Rectal smooth muscle tissue (tissue), 1 donor: ENCODE results near the gene SP140L.
"Not testable (repeated sequence)": the region's sequence is repeated elsewhere in the genome, so short reads cannot be mapped to it uniquely, and the experiment has no call there.

Experiments used
- H3K27ac ChIP-seq: one replicate; pipeline ENCODE4 v1.7.0; 2013; ENCODE audit warnings: low read depth, low read length, inconsistent platforms
- H3K27me3 ChIP-seq: one replicate; pipeline ENCODE4 v1.7.0; 2013; ENCODE audit warnings: low read length; ENCODE audit not compliant: control insufficient read depth, insufficient read depth
- H3K36me3 ChIP-seq: one replicate; pipeline ENCODE4 v1.7.0; 2013; ENCODE audit warnings: low read length; ENCODE audit not compliant: control insufficient read depth, insufficient read depth
- H3K4me1 ChIP-seq: one replicate; pipeline ENCODE4 v1.7.0; 2013; ENCODE audit warnings: low read length; ENCODE audit not compliant: control insufficient read depth, insufficient read depth
- H3K4me3 ChIP-seq: one replicate; pipeline ENCODE4 v1.7.0; 2013; ENCODE audit warnings: low read length
- H3K9ac ChIP-seq: one replicate; pipeline ENCODE4 v1.7.0; 2013; ENCODE audit warnings: low read length

SP140L gene

GRCh38 chr2:230356084-230356483 is 29.1 kb downstream of the SP140L start:
- Histone ChIP-seq H3K4me1 (no peaks in the 10 kb centered on the region), H3K27me3 (no peaks in the 10 kb centered on the region), H3K36me3 (peaks cover 9% of the 10 kb centered on the region), H3K27ac (no peak overlapping the region), H3K4me3 (no peak overlapping the region), H3K9ac (no peak overlapping the region)

DNA sequence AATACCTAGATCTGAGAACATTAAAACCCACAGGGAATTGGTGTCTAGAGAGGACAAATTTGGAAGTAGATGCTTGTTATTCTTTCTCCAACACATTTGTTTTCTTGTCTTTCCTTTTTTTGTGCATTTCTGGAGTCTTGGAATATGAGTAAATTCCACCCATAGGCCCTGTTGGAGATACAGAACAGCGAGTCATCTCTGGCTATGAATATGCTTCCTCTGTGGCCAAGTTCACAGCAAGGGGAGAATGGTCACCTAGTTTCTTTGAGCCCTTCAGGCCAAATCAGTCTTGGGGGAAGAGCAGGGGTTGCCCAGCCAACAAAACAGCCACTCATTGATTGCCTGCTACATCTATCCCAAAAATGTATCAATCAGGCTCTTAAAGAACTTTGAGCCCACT is 31.3 kb downstream of the SP140L start:
- Histone ChIP-seq H3K27ac (no peak overlapping the region), H3K36me3 (peaks cover 9% of the 10 kb centered on the region), H3K27me3 (no peaks in the 10 kb centered on the region), H3K9ac (no peak overlapping the region), H3K4me1 (no peaks in the 10 kb centered on the region), H3K4me3 (no peak overlapping the region)

DNA sequence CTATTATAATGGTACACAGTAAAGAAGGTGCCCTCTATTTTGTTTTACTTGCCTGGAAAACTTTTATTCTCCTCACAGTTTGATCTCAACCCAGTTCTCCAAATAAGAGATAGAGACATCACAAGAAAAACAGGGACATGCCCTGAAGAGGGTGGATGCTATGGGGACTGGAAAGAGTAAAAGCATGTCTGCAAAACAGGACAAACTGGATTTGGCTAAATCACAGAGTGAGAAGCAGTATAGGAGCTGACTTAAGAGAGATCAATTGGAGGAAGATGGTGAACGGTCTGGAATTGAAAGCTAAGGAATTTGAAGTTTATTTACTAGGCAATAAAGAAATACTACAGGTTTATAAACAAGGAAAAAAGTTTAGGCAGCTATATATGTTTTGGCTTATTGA is 33.0 kb downstream of the SP140L start:
- Histone ChIP-seq H3K9ac (no peak overlapping the region), H3K4me1 (no peaks in the 10 kb centered on the region), H3K27ac (no peak overlapping the region), H3K36me3 (peaks cover 9% of the 10 kb centered on the region), H3K4me3 (no peak overlapping the region), H3K27me3 (no peaks in the 10 kb centered on the region)

GRCh38 chr2:230362030-230362691 is 35.2 kb downstream of the SP140L start:
- Histone ChIP-seq H3K4me3 (no peak overlapping the region), H3K4me1 (no peaks in the 10 kb centered on the region), H3K9ac (no peak overlapping the region), H3K27me3 (no peaks in the 10 kb centered on the region), H3K36me3 (peaks cover 9% of the 10 kb centered on the region), H3K27ac (no peak overlapping the region)

- no peak overlapping the region for H3K4me3 ChIP-seq
- H3K9ac ChIP-seq, result no peak overlapping the region
- H3K36me3 ChIP-seq, result peaks cover 8% of the 10 kb centered on the region
- no peak overlapping the region for H3K27ac ChIP-seq
- H3K4me1 ChIP-seq, result no peaks in the 10 kb centered on the region
- no peaks in the 10 kb centered on the region for H3K27me3 ChIP-seq
Observed at GRCh38 chr2:230382108-230382507, 55.1 kb downstream of the SP140L start.

GRCh38 chr2:230383453-230383852 is 56.5 kb downstream of the SP140L start:
- Histone ChIP-seq H3K36me3 (peaks cover 5% of the 10 kb centered on the region), H3K27me3 (no peaks in the 10 kb centered on the region), H3K27ac (no peak overlapping the region), H3K4me3 (no peak overlapping the region), H3K4me1 (no peaks in the 10 kb centered on the region), H3K9ac (no peak overlapping the region)

DNA sequence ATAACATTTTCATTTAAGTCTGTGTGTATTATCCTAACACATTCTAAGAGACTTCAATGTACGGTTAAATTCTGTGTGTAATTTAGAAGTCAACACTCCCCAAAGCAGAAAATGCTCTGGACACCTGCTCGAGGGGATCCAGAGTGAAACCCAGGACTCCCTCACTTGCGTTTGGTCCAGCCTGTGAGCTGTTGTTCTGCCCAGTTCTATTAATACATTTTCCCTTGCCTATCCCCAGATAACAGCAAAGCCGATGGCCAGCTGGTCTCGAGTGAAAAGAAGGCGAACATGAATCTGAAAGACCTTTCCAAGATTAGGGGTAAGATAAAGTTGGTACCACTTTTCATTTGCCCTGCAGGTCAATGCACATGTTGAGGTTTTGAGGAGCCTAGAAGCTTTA is 58.0 kb downstream of the SP140L start:
- no peak overlapping the region for H3K9ac ChIP-seq
- peaks cover 6% of the 10 kb centered on the region for H3K36me3 ChIP-seq
- no peaks in the 10 kb centered on the region for H3K4me1 ChIP-seq
- H3K27ac ChIP-seq, result no peak overlapping the region
- H3K4me3 ChIP-seq, result no peak overlapping the region
- H3K27me3 ChIP-seq, result no peaks in the 10 kb centered on the region

DNA sequence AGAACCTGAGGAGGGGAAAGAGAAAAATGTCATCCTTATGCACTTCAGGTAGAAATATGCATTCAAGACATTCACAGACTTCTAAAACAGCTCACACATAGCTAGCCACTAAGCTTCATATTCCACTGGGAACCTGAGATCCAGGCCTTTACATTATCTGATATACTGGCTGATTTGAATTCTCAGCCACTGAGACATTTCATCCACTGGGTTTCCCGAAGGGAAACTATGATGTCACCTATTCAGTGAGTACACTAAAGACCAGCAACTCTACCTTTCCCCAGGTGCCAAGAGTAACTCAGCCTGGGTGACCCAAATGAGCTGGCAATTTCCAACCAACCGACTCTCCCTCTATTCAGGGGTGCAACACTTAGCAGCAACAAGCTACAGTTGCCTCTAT is 67.3 kb downstream of the SP140L start:
- Histone ChIP-seq H3K4me1 (no peaks in the 10 kb centered on the region), H3K27me3 (no peaks in the 10 kb centered on the region), H3K36me3 (peaks cover 14% of the 10 kb centered on the region), H3K27ac (no peak overlapping the region), H3K9ac (no peak overlapping the region), H3K4me3 (no peak overlapping the region)

- not testable (repeated sequence) for H3K9ac ChIP-seq, H3K27ac ChIP-seq, H3K4me3 ChIP-seq, H3K27me3 ChIP-seq, H3K4me1 ChIP-seq
- H3K36me3 ChIP-seq, result peaks cover 13% of the 10 kb centered on the region
Observed at GRCh38 chr2:230398698-230399097, 71.7 kb downstream of the SP140L start.

GRCh38 chr2:230400041-230400440 is 73.0 kb downstream of the SP140L start:
- Histone ChIP-seq H3K27me3 (no peaks in the 10 kb centered on the region), H3K36me3 (peaks cover 10% of the 10 kb centered on the region), H3K4me1 (no peaks in the 10 kb centered on the region), H3K9ac (no peak overlapping the region), H3K27ac (no peak overlapping the region), H3K4me3 (no peak overlapping the region)

- no peaks in the 10 kb centered on the region for H3K4me1 ChIP-seq
- peaks cover 14% of the 10 kb centered on the region for H3K36me3 ChIP-seq
- no peak overlapping the region for H3K27ac ChIP-seq
- no peak overlapping the region for H3K9ac ChIP-seq
- no peaks in the 10 kb centered on the region for H3K27me3 ChIP-seq
- no peak overlapping the region for H3K4me3 ChIP-seq
Observed at GRCh38 chr2:230400454-230400853, 73.5 kb downstream of the SP140L start.

GRCh38 chr2:230401026-230401425 is 74.0 kb downstream of the SP140L start:
- H3K36me3 ChIP-seq, result peaks cover 16% of the 10 kb centered on the region
- H3K27me3 ChIP-seq, H3K4me1 ChIP-seq, H3K9ac ChIP-seq, H3K4me3 ChIP-seq, H3K27ac ChIP-seq: not testable (repeated sequence)

GRCh38 chr2:230403746-230404145 is 76.8 kb downstream of the SP140L start:
- peaks cover 11% of the 10 kb centered on the region for H3K36me3 ChIP-seq
- H3K27ac ChIP-seq, result no peak overlapping the region
- no peak overlapping the region for H3K9ac ChIP-seq
- H3K4me1 ChIP-seq, result no peaks in the 10 kb centered on the region
- no peak overlapping the region for H3K4me3 ChIP-seq
- no peaks in the 10 kb centered on the region for H3K27me3 ChIP-seq
